Measurements from ENCODE around the gene FBXO28. TPM values are rescaled to one million over a fixed set of nuclear protein-coding genes. Genes with fewer than 3 reads are reported as not detected.
A peak's percentile ranks its signal among the peaks of the same experiment; 100 is the strongest.
"Not testable (repeated sequence)": the region's sequence is repeated elsewhere in the genome, so short reads cannot be mapped to it uniquely, and the experiment has no call there.

Gene FBXO28
- 10 to 100 TPM; 17.1 to 19.7 TPM for total RNA-seq

- Mint-ChIP-seq H3K27ac (peak within 1 kb of the TSS; percentile 96), H3K27me3 (no peaks in the 10 kb centered on the region), H3K9me3 (ENCODE audit: low read depth) (no peaks in the 10 kb centered on the region), H3K4me3 (peak within 1 kb of the TSS; percentile 85), H3K4me1 (peaks cover 25% of the 10 kb centered on the region), H3K36me3 (ENCODE audit: low read depth) (peaks cover 4% of the 10 kb centered on the region)
- ATAC-seq: peak; percentile 99
- peak; percentile 98 for DNase-seq
- POLR2A ChIA-PET: no interaction called here
- intact Hi-C loops (cut with DNase I, micrococcal nuclease): loop anchor here (1.0 to 5.0 kb wide), 8 partner anchors 69 to 417 kb away; partner anchors contain the start of genes CNIH4 (in 2 of the 2), DEGS1 (in 1 of the 2) and NVL (in 1 of the 2)
- CTCF ChIA-PET: interaction anchor here (0.6 to 0.8 kb wide), 3 partner anchors 9 to 737 kb away, joined by 3 read pairs; partner anchors contain the start of gene NVL
Observed at GRCh38 chr1:224113918-224114786, at the start of gene FBXO28. Gene FBXO28 (plus strand): TSS chr1:224114111. CDS start chr1:224114130, 19 bp downstream.

GRCh38 chr1:224064150-224064549, 49.8 kb upstream of the FBXO28 start:
- no peak for ATAC-seq
- POLR2A ChIA-PET: no interaction called here
- CTCF ChIA-PET: interaction anchor here (0.6 to 3.8 kb wide), 4 partner anchors 13 to 837 kb away, joined by 3 to 21 read pairs (median 4); no protein-coding TSS in a partner anchor
- Mint-ChIP-seq H3K27me3 (peaks cover 2% of the 10 kb centered on the region), H3K4me3 (no peak overlapping the region), H3K27ac (no peak overlapping the region), H3K9me3 (ENCODE audit: low read depth) (no peaks in the 10 kb centered on the region), H3K4me1 (peaks cover 4% of the 10 kb centered on the region), H3K36me3 (ENCODE audit: low read depth) (no peaks in the 10 kb centered on the region)
- intact Hi-C loops (cut with DNase I, micrococcal nuclease): no loop called here
- no peak for DNase-seq

- CTCF ChIA-PET: interaction anchor here (0.7 to 3.8 kb wide), 3 partner anchors 14 to 58 kb away, joined by 3 to 21 read pairs (median 3); no protein-coding TSS in a partner anchor
- Mint-ChIP-seq H3K27me3 (peaks cover 7% of the 10 kb centered on the region), H3K9me3 (ENCODE audit: low read depth) (no peaks in the 10 kb centered on the region), H3K4me1 (peaks cover 4% of the 10 kb centered on the region), H3K36me3 (ENCODE audit: low read depth) (no peaks in the 10 kb centered on the region), H3K27ac (no peak overlapping the region), H3K4me3 (no peak overlapping the region)
- no peak for ATAC-seq
- intact Hi-C loops (cut with DNase I, micrococcal nuclease): no loop called here
- no peak for DNase-seq
- POLR2A ChIA-PET: no interaction called here
Observed at GRCh38 chr1:224065455-224065854, 48.5 kb upstream of the FBXO28 start.

GRCh38 chr1:224067207-224067606, 46.7 kb upstream of the FBXO28 start:
- DNase-seq (no peak), ATAC-seq (no peak)
- Mint-ChIP-seq H3K27me3 (peaks cover 8% of the 10 kb centered on the region), H3K9me3 (ENCODE audit: low read depth) (no peaks in the 10 kb centered on the region), H3K4me3 (no peak overlapping the region), H3K4me1 (peaks cover 4% of the 10 kb centered on the region), H3K27ac (peak overlapping the region; percentile 34), H3K36me3 (ENCODE audit: low read depth) (no peaks in the 10 kb centered on the region)
- CTCF ChIA-PET: interaction anchor here (0.8 kb wide), 1 partner anchor 17 kb away, joined by 3 read pairs; no protein-coding TSS in a partner anchor
- intact Hi-C loops (cut with DNase I, micrococcal nuclease): no loop called here
- POLR2A ChIA-PET: no interaction called here

- Mint-ChIP-seq H3K4me1 (peaks cover 4% of the 10 kb centered on the region), H3K36me3 (ENCODE audit: low read depth) (no peaks in the 10 kb centered on the region), H3K27ac (peak overlapping the region; percentile 34), H3K4me3 (no peak overlapping the region), H3K27me3 (peaks cover 9% of the 10 kb centered on the region), H3K9me3 (ENCODE audit: low read depth) (peaks cover under 1% of the 10 kb centered on the region)
- ChIA-PET CTCF (interaction anchor here (0.8 kb wide), 1 partner anchor 17 kb away, joined by 3 read pairs; no protein-coding TSS in a partner anchor), POLR2A (no interaction called here)
- DNase-seq (no peak), ATAC-seq (peak; percentile 96)
- intact Hi-C loops (cut with DNase I, micrococcal nuclease): no loop called here
Observed at GRCh38 chr1:224067621-224068457, 46.1 kb upstream of the FBXO28 start.

GRCh38 chr1:224068458-224069072, 45.3 kb upstream of the FBXO28 start:
- ATAC-seq (no peak), DNase-seq (no peak)
- intact Hi-C loops (cut with DNase I, micrococcal nuclease): no loop called here
- no peaks in the 10 kb centered on the region for H3K36me3 Mint-ChIP-seq (ENCODE audit: low read depth)
- no peak overlapping the region for H3K4me3 Mint-ChIP-seq
- peaks cover 4% of the 10 kb centered on the region for H3K4me1 Mint-ChIP-seq
- CTCF ChIA-PET: interaction anchor here (0.7 kb wide), 1 partner anchor 39 kb away, joined by 3 read pairs; no protein-coding TSS in a partner anchor
- peaks cover 2% of the 10 kb centered on the region for H3K9me3 Mint-ChIP-seq (ENCODE audit: low read depth)
- no peak overlapping the region for H3K27ac Mint-ChIP-seq
- H3K27me3 Mint-ChIP-seq: peaks cover 12% of the 10 kb centered on the region
- POLR2A ChIA-PET: no interaction called here

GRCh38 chr1:224069138-224069537, 44.8 kb upstream of the FBXO28 start:
- CTCF ChIA-PET: interaction anchor here (0.7 kb wide), 2 partner anchors 28 to 38 kb away, joined by 3 read pairs; no protein-coding TSS in a partner anchor
- ATAC-seq: no peak
- POLR2A ChIA-PET: no interaction called here
- no peak overlapping the region for H3K4me3 Mint-ChIP-seq
- no peak overlapping the region for H3K27ac Mint-ChIP-seq
- intact Hi-C loops (cut with DNase I, micrococcal nuclease): no loop called here
- no peak for DNase-seq
- H3K36me3 Mint-ChIP-seq (ENCODE audit: low read depth): no peaks in the 10 kb centered on the region
- peaks cover 14% of the 10 kb centered on the region for H3K27me3 Mint-ChIP-seq
- peaks cover 2% of the 10 kb centered on the region for H3K9me3 Mint-ChIP-seq (ENCODE audit: low read depth)
- peaks cover 4% of the 10 kb centered on the region for H3K4me1 Mint-ChIP-seq

GRCh38 chr1:224070521-224070920, 43.4 kb upstream of the FBXO28 start:
- Mint-ChIP-seq H3K4me3 (no peak overlapping the region), H3K4me1 (peaks cover 2% of the 10 kb centered on the region), H3K27me3 (peaks cover 14% of the 10 kb centered on the region), H3K9me3 (ENCODE audit: low read depth) (peaks cover 2% of the 10 kb centered on the region), H3K36me3 (ENCODE audit: low read depth) (no peaks in the 10 kb centered on the region), H3K27ac (no peak overlapping the region)
- intact Hi-C loops (cut with DNase I, micrococcal nuclease): no loop called here
- ChIA-PET CTCF (interaction anchor here (0.7 kb wide), 1 partner anchor 1591 kb away, joined by 3 read pairs; no protein-coding TSS in a partner anchor), POLR2A (no interaction called here)
- no peak for DNase-seq
- no peak for ATAC-seq

- Mint-ChIP-seq H3K4me1 (peaks cover 2% of the 10 kb centered on the region), H3K9me3 (ENCODE audit: low read depth) (peaks cover 2% of the 10 kb centered on the region), H3K4me3 (no peak overlapping the region), H3K27ac (no peak overlapping the region), H3K27me3 (peaks cover 9% of the 10 kb centered on the region), H3K36me3 (ENCODE audit: low read depth) (no peaks in the 10 kb centered on the region)
- DNase-seq: no peak
- POLR2A ChIA-PET: no interaction called here
- ATAC-seq: no peak
- intact Hi-C loops (cut with DNase I, micrococcal nuclease): no loop called here
- CTCF ChIA-PET: no interaction called here
Observed at GRCh38 chr1:224076407-224076806, 37.5 kb upstream of the FBXO28 start.

GRCh38 chr1:224079644-224080043, 34.3 kb upstream of the FBXO28 start:
- H3K4me3 Mint-ChIP-seq; DNase-seq; intact Hi-C loops (cut with DNase I, micrococcal nuclease); H3K9me3 Mint-ChIP-seq (ENCODE audit: low read depth); H3K4me1 Mint-ChIP-seq; CTCF ChIA-PET; POLR2A ChIA-PET; H3K27ac Mint-ChIP-seq; H3K36me3 Mint-ChIP-seq (ENCODE audit: low read depth); ATAC-seq; H3K27me3 Mint-ChIP-seq: not testable (repeated sequence)

- POLR2A ChIA-PET: no interaction called here
- no peak for DNase-seq
- no peak overlapping the region for H3K4me3 Mint-ChIP-seq
- no peak for ATAC-seq
- H3K27me3 Mint-ChIP-seq: peaks cover 5% of the 10 kb centered on the region
- H3K36me3 Mint-ChIP-seq (ENCODE audit: low read depth): no peaks in the 10 kb centered on the region
- no peaks in the 10 kb centered on the region for H3K9me3 Mint-ChIP-seq (ENCODE audit: low read depth)
- H3K27ac Mint-ChIP-seq: no peak overlapping the region
- H3K4me1 Mint-ChIP-seq: peaks cover 2% of the 10 kb centered on the region
- intact Hi-C loops (cut with DNase I, micrococcal nuclease): no loop called here
- CTCF ChIA-PET: no interaction called here
Observed at GRCh38 chr1:224080115-224080774, 33.7 kb upstream of the FBXO28 start.

Data from activated CD4-positive, alpha-beta T cell treated with anti-CD3 and anti-CD28 coated beads for 36 hours (primary cell).